ENCODE measurements around the gene PRMT7. TPM values are rescaled to one million over a fixed set of nuclear protein-coding genes. Genes with fewer than 3 reads are reported as not detected.

Gene PRMT7
- total and polyA plus RNA-seq, 2 experiments from 2014 or later = 56.6 to 110 TPM

DNA sequence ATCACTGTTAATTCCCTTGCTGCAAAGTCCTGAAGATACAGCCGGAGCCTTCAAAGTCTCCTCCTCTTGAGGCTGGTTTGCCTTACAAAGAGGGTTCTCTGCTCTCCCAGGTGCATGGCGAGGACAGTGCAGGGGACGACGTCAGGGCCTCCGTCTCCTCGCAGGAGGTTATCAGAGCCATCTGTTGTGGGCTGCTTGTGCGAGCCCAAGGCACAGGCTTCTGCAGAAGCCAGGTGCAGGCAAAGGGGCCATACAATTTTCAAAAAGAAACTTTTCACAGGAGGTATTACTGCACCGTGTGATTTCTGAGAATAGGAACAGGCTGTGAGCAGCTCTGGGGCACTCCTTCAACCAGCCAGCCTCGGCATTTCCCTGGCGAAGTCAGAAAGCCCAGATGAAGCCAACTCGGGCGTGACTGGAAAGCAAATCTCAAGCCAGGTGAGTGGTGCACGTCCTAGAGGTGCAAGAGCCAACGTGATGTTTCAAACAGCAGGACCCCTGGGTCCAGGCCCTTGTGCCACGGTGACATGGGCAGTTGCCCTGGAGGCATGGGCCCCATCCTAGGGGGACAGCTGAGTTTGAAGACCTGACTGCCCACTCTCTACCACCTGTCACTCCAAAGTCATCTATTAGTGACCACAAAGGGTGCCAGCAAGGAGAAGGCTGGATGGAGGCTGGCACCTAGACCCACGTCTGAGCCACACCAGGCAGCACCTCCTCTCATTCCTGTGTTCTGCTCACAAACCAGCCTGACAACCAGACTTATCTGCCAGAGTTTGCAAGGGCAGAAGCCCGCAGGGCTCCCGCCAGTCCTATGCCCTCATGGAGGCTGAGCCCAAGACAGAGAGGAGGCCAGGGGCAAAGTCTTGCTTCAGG lies 68.9 kb downstream of the PRMT7 start:
- Histone ChIP-seq H3K36me3 (no peaks in the 10 kb centered on the region), H3K27ac (no peak overlapping the region), H3K4me1 (ENCODE audit: low read depth) (peaks cover 10% of the 10 kb centered on the region), H3K4me3 (no peak overlapping the region), H3K27me3 (no peaks in the 10 kb centered on the region), H3K9me3 (ENCODE audit: low read depth) (no peaks in the 10 kb centered on the region)
- DNase-seq (ENCODE audit: low read depth in 1 of 2, low spot score in 1 of 2) = no peak
- TF ChIP-seq, protein P1, sequence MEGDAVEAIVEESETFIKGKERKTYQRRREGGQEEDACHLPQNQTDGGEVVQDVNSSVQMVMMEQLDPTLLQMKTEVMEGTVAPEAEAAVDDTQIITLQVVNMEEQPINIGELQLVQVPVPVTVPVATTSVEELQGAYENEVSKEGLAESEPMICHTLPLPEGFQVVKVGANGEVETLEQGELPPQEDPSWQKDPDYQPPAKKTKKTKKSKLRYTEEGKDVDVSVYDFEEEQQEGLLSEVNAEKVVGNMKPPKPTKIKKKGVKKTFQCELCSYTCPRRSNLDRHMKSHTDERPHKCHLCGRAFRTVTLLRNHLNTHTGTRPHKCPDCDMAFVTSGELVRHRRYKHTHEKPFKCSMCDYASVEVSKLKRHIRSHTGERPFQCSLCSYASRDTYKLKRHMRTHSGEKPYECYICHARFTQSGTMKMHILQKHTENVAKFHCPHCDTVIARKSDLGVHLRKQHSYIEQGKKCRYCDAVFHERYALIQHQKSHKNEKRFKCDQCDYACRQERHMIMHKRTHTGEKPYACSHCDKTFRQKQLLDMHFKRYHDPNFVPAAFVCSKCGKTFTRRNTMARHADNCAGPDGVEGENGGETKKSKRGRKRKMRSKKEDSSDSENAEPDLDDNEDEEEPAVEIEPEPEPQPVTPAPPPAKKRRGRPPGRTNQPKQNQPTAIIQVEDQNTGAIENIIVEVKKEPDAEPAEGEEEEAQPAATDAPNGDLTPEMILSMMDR (IDR thresholded peaks at IDR 0.05; ENCODE audit: low read depth, low read length) = no peak

DNA sequence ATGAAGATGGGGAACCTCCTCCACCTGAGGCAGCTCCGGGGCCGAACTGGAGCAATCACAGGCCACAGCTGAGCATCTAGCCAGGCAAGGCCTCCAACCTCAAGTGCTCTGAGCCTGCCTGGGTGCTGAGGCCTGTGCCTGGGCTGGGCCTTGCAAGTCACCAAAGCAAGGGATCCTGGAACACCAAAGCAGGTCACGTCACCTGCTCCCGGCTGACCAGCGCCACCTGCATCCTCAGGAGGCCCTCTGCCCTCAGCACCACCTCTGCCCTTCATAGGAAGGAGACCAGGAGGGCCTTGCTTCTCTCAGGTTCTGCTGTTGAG lies 69.5 kb downstream of the PRMT7 start:
- TF ChIP-seq, protein P1 (IDR thresholded peaks at IDR 0.05; ENCODE audit: low read depth, low read length) = no peak
- Histone ChIP-seq H3K36me3 (no peaks in the 10 kb centered on the region), H3K4me1 (ENCODE audit: low read depth) (peaks cover 12% of the 10 kb centered on the region)

DNA sequence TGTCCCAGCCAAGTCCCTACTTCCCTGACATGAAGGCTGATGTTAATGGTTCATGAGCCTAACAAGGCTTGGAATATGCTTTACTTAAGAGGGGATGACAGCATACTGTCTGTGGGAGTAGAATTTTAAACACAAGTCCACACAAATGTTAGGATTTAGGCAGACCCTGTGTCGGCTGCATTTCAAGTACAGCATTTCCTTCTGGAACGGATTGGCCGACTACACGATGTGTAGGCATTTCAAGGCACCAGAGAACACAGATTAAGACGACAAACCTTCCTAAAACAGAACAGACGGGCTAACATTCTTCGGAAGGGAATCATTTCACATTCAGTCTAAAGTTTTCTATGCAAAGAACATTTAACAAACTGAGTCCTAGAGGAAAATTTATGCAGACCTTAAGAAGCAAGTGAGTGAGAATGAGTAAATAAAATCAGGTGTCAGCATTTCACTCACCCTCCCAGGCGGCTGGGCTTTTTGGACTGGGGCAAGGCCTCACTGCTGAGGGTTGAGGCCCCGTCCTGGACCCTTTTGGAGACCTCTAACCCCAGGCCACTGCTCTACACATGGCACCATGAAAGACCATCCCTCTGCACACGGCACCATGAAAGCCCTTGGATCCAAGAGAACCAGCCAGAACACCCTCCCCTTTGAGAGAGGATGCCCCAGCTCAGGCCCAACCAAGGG lies 70.0 kb downstream of the PRMT7 start:
- H3K4me3 ChIP-seq = no peak overlapping the region
- no peak for DNase-seq (ENCODE audit: low read depth in 1 of 2, low spot score in 1 of 2)
- H3K36me3 ChIP-seq = no peaks in the 10 kb centered on the region

More for the DNA sequence above, 69.5 kb downstream of the PRMT7 start:
- Histone ChIP-seq H3K27me3 (no peaks in the 10 kb centered on the region), H3K27ac (no peak overlapping the region), H3K9me3 (ENCODE audit: low read depth) (no peaks in the 10 kb centered on the region), H3K4me3 (no peak overlapping the region)
- DNase-seq (ENCODE audit: low read depth in 1 of 2, low spot score in 1 of 2) = no peak

DNA sequence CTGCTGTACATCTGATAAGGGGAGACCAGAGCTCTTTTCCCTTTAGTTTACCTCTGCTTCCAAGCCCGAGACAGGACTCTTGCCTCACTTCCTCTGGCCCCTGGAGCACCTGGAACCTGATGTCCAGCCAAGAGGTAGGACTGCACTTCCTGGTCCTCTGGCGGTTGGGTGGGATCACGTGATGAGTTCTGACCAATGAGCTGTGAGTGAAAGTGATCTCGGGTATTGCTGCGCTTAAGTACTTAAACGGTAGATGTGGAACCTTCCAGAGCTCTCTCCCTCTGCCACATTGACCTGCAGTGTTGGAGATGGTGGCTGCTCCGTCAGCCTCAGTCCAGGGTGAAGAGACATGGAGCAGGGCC lies 70.5 kb downstream of the PRMT7 start:
- H3K9me3 ChIP-seq (ENCODE audit: low read depth) = no peaks in the 10 kb centered on the region
- TF ChIP-seq, protein P1 (IDR thresholded peaks at IDR 0.05; ENCODE audit: low read depth, low read length) = no peak
- no peak for DNase-seq (ENCODE audit: low read depth in 1 of 2, low spot score in 1 of 2)
- H3K4me1 ChIP-seq (ENCODE audit: low read depth) = peaks cover 12% of the 10 kb centered on the region
- H3K27ac ChIP-seq = no peak overlapping the region
- H3K4me3 ChIP-seq = no peak overlapping the region
- H3K36me3 ChIP-seq = no peaks in the 10 kb centered on the region
- no peaks in the 10 kb centered on the region for H3K27me3 ChIP-seq

More for the DNA sequence above, 70.0 kb downstream of the PRMT7 start:
- no peaks in the 10 kb centered on the region for H3K27me3 ChIP-seq
- H3K4me1 ChIP-seq (ENCODE audit: low read depth) = peaks cover 12% of the 10 kb centered on the region
- TF ChIP-seq, protein P1 (IDR thresholded peaks at IDR 0.05; ENCODE audit: low read depth, low read length) = no peak
- H3K9me3 ChIP-seq (ENCODE audit: low read depth) = no peaks in the 10 kb centered on the region
- no peak overlapping the region for H3K27ac ChIP-seq

DNA sequence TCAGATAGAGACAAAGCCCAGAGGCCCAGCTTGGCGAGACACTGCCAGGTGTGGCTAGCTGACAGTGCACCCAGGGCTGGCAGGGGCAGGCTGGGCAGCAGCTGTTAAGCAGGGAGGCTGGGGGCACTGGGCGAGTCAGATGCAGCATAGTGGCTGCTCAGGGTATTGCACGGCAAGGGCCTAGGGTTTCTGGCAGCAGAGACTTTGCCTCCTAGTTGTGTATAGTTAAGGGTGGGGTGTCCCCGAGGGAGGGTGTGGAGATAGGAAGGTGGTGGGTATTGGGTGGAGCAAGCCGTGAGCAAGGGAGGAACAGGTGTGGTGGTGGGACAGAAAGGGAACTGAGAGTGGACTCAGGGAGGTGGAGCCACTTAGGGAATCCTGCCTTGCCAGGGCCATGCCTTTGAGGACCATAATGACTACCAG lies 71.5 kb downstream of the PRMT7 start:
- no peaks in the 10 kb centered on the region for H3K36me3 ChIP-seq
- no peak for DNase-seq (ENCODE audit: low read depth in 1 of 2, low spot score in 1 of 2)
- no peak overlapping the region for H3K27ac ChIP-seq
- TF ChIP-seq, protein P1 (IDR thresholded peaks at IDR 0.05; ENCODE audit: low read depth, low read length) = peak; percentile 19
- peaks cover 12% of the 10 kb centered on the region for H3K4me1 ChIP-seq (ENCODE audit: low read depth)
- no peaks in the 10 kb centered on the region for H3K9me3 ChIP-seq (ENCODE audit: low read depth)
- H3K27me3 ChIP-seq = no peaks in the 10 kb centered on the region
- no peak overlapping the region for H3K4me3 ChIP-seq

Measured in cardiac muscle cell (in vitro differentiated cells and primary cell).